Mucosa of rectum (tissue), 2 donors: ENCODE data around the gene TMPRSS6.

ENCODE experiments used
- H3K27ac ChIP-seq, 2 donors: one replicate each; pipeline ENCODE4 v1.7.0; 2013; ENCODE audit warnings: inconsistent platforms in 2 of 2, low read depth in 2 of 2, low read length in 2 of 2
- H3K27me3 ChIP-seq, 2 donors: one replicate each; pipeline ENCODE4 v1.7.0; 2013; ENCODE audit warnings: low read length in 2 of 2; ENCODE audit not compliant: control insufficient read depth in 2 of 2, insufficient read depth in 2 of 2
- H3K36me3 ChIP-seq, 2 donors: one replicate each; pipeline ENCODE4 v1.7.0; 2013; ENCODE audit warnings: low read length in 2 of 2; ENCODE audit not compliant: control insufficient read depth in 2 of 2, insufficient read depth in 2 of 2
- H3K4me1 ChIP-seq, 2 donors: one replicate each; pipeline ENCODE4 v1.7.0; 2013; ENCODE audit warnings: low read length in 2 of 2, mild to moderate bottlenecking in 1 of 2; ENCODE audit not compliant: control insufficient read depth in 2 of 2, insufficient read depth in 2 of 2
- H3K4me3 ChIP-seq, 2 donors: one replicate each; pipeline ENCODE4 v1.7.0; 2013; ENCODE audit warnings: low read length in 2 of 2
- H3K9ac ChIP-seq, 2 donors: one replicate each; pipeline ENCODE4 v1.7.0; 2013; ENCODE audit warnings: low read length in 2 of 2, low read depth in 1 of 2, mild to moderate bottlenecking in 1 of 2
- H3K9me3 ChIP-seq, 2 donors: one replicate each; pipeline ENCODE4 v1.7.0; 2013; ENCODE audit warnings: low read length in 2 of 2; ENCODE audit not compliant: control insufficient read depth in 2 of 2
- donor health status: healthy.
- donor health status: Normal muscosa, but diverticular disease.

Gene TMPRSS6

GRCh38 chr22:37017356-37017755 lies 92.2 kb downstream of the TMPRSS6 start:
- H3K27me3 ChIP-seq = no peaks in the 10 kb centered on the region
- H3K9me3 ChIP-seq = no peaks in the 10 kb centered on the region
- peak overlapping the region; percentile 73 to 83 for H3K4me3 ChIP-seq
- H3K9ac ChIP-seq = peak overlapping the region; percentile 86 to 97
- H3K27ac ChIP-seq = peak overlapping the region; percentile 95 to 98
- peaks cover 7 to 10% of the 10 kb centered on the region in 2 donors for H3K36me3 ChIP-seq
- peaks cover 55 to 66% of the 10 kb centered on the region in 2 donors for H3K4me1 ChIP-seq

GRCh38 chr22:37016134-37016910 lies 93.2 kb downstream of the TMPRSS6 start:
- Histone ChIP-seq H3K9me3 (no peaks in the 10 kb centered on the region), H3K36me3 (peaks cover 7 to 10% of the 10 kb centered on the region in 2 donors), H3K4me3 (peak overlapping the region; percentile 73 to 83), H3K27ac (peak overlapping the region; percentile 95 to 98), H3K27me3 (no peaks in the 10 kb centered on the region), H3K4me1 (peaks cover 54 to 66% of the 10 kb centered on the region in 2 donors), H3K9ac (peak overlapping the region; percentile 86 to 97)

GRCh38 chr22:37015587-37015878 lies 94.0 kb downstream of the TMPRSS6 start:
- Histone ChIP-seq H3K4me3 (peak overlapping the region; percentile 23 to 41), H3K27ac (peak overlapping the region; percentile 95 to 98), H3K9ac (peak overlapping the region; percentile 70 to 79)

More at GRCh38 chr22:37015587-37015878, 94.0 kb downstream of the TMPRSS6 start:
- H3K4me1 ChIP-seq = peaks cover 52 to 64% of the 10 kb centered on the region in 2 donors
- peaks cover 7 to 16% of the 10 kb centered on the region in 2 donors for H3K36me3 ChIP-seq
- no peaks in the 10 kb centered on the region for H3K9me3 ChIP-seq
- no peaks in the 10 kb centered on the region for H3K27me3 ChIP-seq
